ENCODE measurements around the gene ROBO2. TPM values are rescaled to one million over a fixed set of nuclear protein-coding genes. Genes with fewer than 3 reads are reported as not detected.

ROBO2 gene
- total RNA-seq, 1 experiment from 2014 or later, result 0.16 TPM

- ChIA-PET CTCF (no interaction called here), POLR2A (no interaction called here)
- intact Hi-C loops (cut with micrococcal nuclease; ENCODE audit: unreplicated experiment), result no loop called here
- DNase-seq, result no peak
- Histone ChIP-seq H3K36me3 (ENCODE audit: control insufficient read depth, insufficient read depth, low read length) (no peaks in the 10 kb centered on the region), H3K4me1 (no peaks in the 10 kb centered on the region), H3K27me3 (replicated peaks; ENCODE audit: control insufficient read depth, insufficient read depth, low read length) (no peaks in the 10 kb centered on the region), H3K4me3 (ENCODE audit: low read depth, low read length) (no peak overlapping the region), H3K9me3 (no peaks in the 10 kb centered on the region)
- H3K27me3 Mint-ChIP-seq (ENCODE audit: insufficient read depth, unreplicated experiment), result no peaks in the 10 kb centered on the region
- no peak for TF ChIP-seq CTCF (IDR thresholded peaks at IDR 0.05; ENCODE audit: insufficient read depth in 1 of 2, low read depth in 1 of 2, low read length in 1 of 2, severe bottlenecking in 1 of 2, unreplicated experiment in 1 of 2)
- BruUV-seq (replicated peaks), result no TSS peak
- no peaks in the 10 kb centered on the region for H3K4me1 Mint-ChIP-seq (ENCODE audit: low read depth, unreplicated experiment)
- no peak overlapping the region for H3K27ac Mint-ChIP-seq (ENCODE audit: unreplicated experiment)
- H3K36me3 Mint-ChIP-seq (ENCODE audit: insufficient read depth, unreplicated experiment), result no peaks in the 10 kb centered on the region
- no peak overlapping the region for H3K4me3 Mint-ChIP-seq (ENCODE audit: unreplicated experiment)
- no peaks in the 10 kb centered on the region for H3K9me3 Mint-ChIP-seq (ENCODE audit: unreplicated experiment)
These were observed 491.0 kb downstream of the ROBO2 start for GRCh38 chr3:77530870-77531269.

- H3K36me3 ChIP-seq (ENCODE audit: control insufficient read depth, insufficient read depth, low read length), result no peaks in the 10 kb centered on the region
- Mint-ChIP-seq H3K4me3 (ENCODE audit: unreplicated experiment) (no peak overlapping the region), H3K9me3 (ENCODE audit: unreplicated experiment) (no peaks in the 10 kb centered on the region), H3K27me3 (ENCODE audit: insufficient read depth, unreplicated experiment) (peaks cover 3% of the 10 kb centered on the region), H3K36me3 (ENCODE audit: insufficient read depth, unreplicated experiment) (no peaks in the 10 kb centered on the region), H3K4me1 (ENCODE audit: low read depth, unreplicated experiment) (no peaks in the 10 kb centered on the region), H3K27ac (ENCODE audit: unreplicated experiment) (no peak overlapping the region)
- no peaks in the 10 kb centered on the region for H3K27me3 ChIP-seq (replicated peaks; ENCODE audit: control insufficient read depth, insufficient read depth, low read length)
- no peak for DNase-seq
- intact Hi-C loops (cut with micrococcal nuclease; ENCODE audit: unreplicated experiment), result no loop called here
- CTCF ChIA-PET, result no interaction called here
- no peak for TF ChIP-seq CTCF (IDR thresholded peaks at IDR 0.05; ENCODE audit: insufficient read depth in 1 of 2, low read depth in 1 of 2, low read length in 1 of 2, severe bottlenecking in 1 of 2, unreplicated experiment in 1 of 2)
- peaks cover 7% of the 10 kb centered on the region; the same call in 1 of the 2 replicates for H3K4me1 ChIP-seq
- POLR2A ChIA-PET, result no interaction called here
- BruUV-seq (replicated peaks), result no TSS peak
- no peak overlapping the region for H3K4me3 ChIP-seq (ENCODE audit: low read depth, low read length)
- no peaks in the 10 kb centered on the region for H3K9me3 ChIP-seq
These were observed 495.2 kb downstream of the ROBO2 start for GRCh38 chr3:77535116-77535515.

- Histone ChIP-seq H3K4me1 (peaks cover 7% of the 10 kb centered on the region; the same call in 1 of the 2 replicates), H3K9me3 (no peaks in the 10 kb centered on the region), H3K4me3 (ENCODE audit: low read depth, low read length) (no peak overlapping the region), H3K27me3 (replicated peaks; ENCODE audit: control insufficient read depth, insufficient read depth, low read length) (no peaks in the 10 kb centered on the region), H3K36me3 (ENCODE audit: control insufficient read depth, insufficient read depth, low read length) (no peaks in the 10 kb centered on the region)
- BruUV-seq (replicated peaks), result no TSS peak
- CTCF ChIA-PET, result no interaction called here
- POLR2A ChIA-PET, result no interaction called here
- no peak overlapping the region for H3K4me3 Mint-ChIP-seq (ENCODE audit: unreplicated experiment)
- no peaks in the 10 kb centered on the region for H3K36me3 Mint-ChIP-seq (ENCODE audit: insufficient read depth, unreplicated experiment)
- DNase-seq, result no peak
- TF ChIP-seq CTCF (IDR thresholded peaks at IDR 0.05; ENCODE audit: insufficient read depth in 1 of 2, low read depth in 1 of 2, low read length in 1 of 2, severe bottlenecking in 1 of 2, unreplicated experiment in 1 of 2), result no peak
- no peaks in the 10 kb centered on the region for H3K4me1 Mint-ChIP-seq (ENCODE audit: low read depth, unreplicated experiment)
- intact Hi-C loops (cut with micrococcal nuclease; ENCODE audit: unreplicated experiment), result no loop called here
- H3K27ac Mint-ChIP-seq (ENCODE audit: unreplicated experiment), result no peak overlapping the region
- no peaks in the 10 kb centered on the region for H3K9me3 Mint-ChIP-seq (ENCODE audit: unreplicated experiment)
- H3K27me3 Mint-ChIP-seq (ENCODE audit: insufficient read depth, unreplicated experiment), result peaks cover 3% of the 10 kb centered on the region
These were observed 496.3 kb downstream of the ROBO2 start for GRCh38 chr3:77536038-77536775.

Data from Caco-2 (cell line).